ENCODE data around the gene RNF208. TPM values are rescaled to one million over a fixed set of nuclear protein-coding genes. Genes with fewer than 3 reads are reported as not detected.

Gene RNF208
- total and polyA plus RNA-seq, 2 of the 4 experiments (the other 2 are of a cell fraction) = 1.2 TPM; not detected in 1

- ChIA-PET POLR2A (ENCODE audit: unreplicated experiment) (interaction anchor here (0.6 kb wide), 1 partner anchor 10 kb away, joined by 5 read pairs; no protein-coding TSS in a partner anchor), CTCF (interaction anchor here (0.6 kb wide), 1 partner anchor 452 kb away, joined by 4 read pairs; no protein-coding TSS in a partner anchor)
- Histone ChIP-seq H3K9ac (ENCODE audit: low read depth, low read length) (no peak overlapping the region), H3K4me3 (ENCODE audit: insufficient read depth, low read depth, low read length) (no peak overlapping the region), H2AK9ac (replicated peaks; ENCODE audit: low read depth, low read length, poor library complexity) (no peak overlapping the region), H3K79me1 (ENCODE audit: low read depth in 1 of 2, low read length in 2 of 2) (peaks cover 13 to 59% of the 10 kb centered on the region in 2 experiments; a peak in 3 of 4 replicates), H2BK20ac (ENCODE audit: low read depth, low read length) (no peak overlapping the region), H4K8ac (ENCODE audit: low read depth in 2 of 2, low read length in 2 of 2) (no peak overlapping the region), H3K9me3 (ENCODE audit: control insufficient read depth, insufficient read depth, low read length) (no peaks in the 10 kb centered on the region), H4K91ac (ENCODE audit: insufficient read depth, low read depth, low read length) (no peak overlapping the region), H3K14ac (replicated peaks; ENCODE audit: low read depth, low read length) (no peak overlapping the region), H2BK120ac (ENCODE audit: low read depth, low read length) (no peak overlapping the region), H3K27ac (ENCODE audit: insufficient read depth, low read length) (no peak overlapping the region), H3K4me1 (ENCODE audit: control insufficient read depth, insufficient read depth, low read length) (peaks cover 12% of the 10 kb centered on the region), H3K23ac (ENCODE audit: low read depth, low read length) (no peak overlapping the region), H3K9me1 (ENCODE audit: insufficient read depth, low read length) (peaks cover 14% of the 10 kb centered on the region), H3K36me3 (ENCODE audit: control insufficient read depth, insufficient read depth, low read length) (peaks cover 54% of the 10 kb centered on the region), H3K27me3 (ENCODE audit: control insufficient read depth, insufficient read depth, low read length) (no peaks in the 10 kb centered on the region), H3K18ac (ENCODE audit: low read depth, low read length) (no peak overlapping the region), H3K4me2 (ENCODE audit: low read depth, low read length) (no peak overlapping the region), H3K56ac (ENCODE audit: extremely low read depth, insufficient read depth, low read length) (no peak overlapping the region), H4K5ac (ENCODE audit: low read depth, low read length) (no peak overlapping the region), H2AFZ (replicated peaks; ENCODE audit: low read length, poor library complexity) (no peak overlapping the region), H4K20me1 (ENCODE audit: insufficient read depth, low read length) (peaks cover 31% of the 10 kb centered on the region), H2AK5ac (ENCODE audit: low read depth, low read length) (no peak overlapping the region), H2BK15ac (ENCODE audit: low read depth, low read length) (no peak overlapping the region), H2BK5ac (ENCODE audit: low read depth, low read length, poor library complexity, severe bottlenecking) (no peak overlapping the region), H3K4ac (ENCODE audit: low read depth, low read length) (no peak overlapping the region)
- intact Hi-C loops (cut with micrococcal nuclease) = no loop called here
- DNase-seq (no peak), ATAC-seq (ENCODE audit: low read depth) (no peak)
- in situ Hi-C loops (cut with MboI; ENCODE audit: low sequenced_read_pairs) = no loop called here
- no TSS peak for BruUV-seq (replicated peaks)
- TF ChIP-seq MAFK (IDR thresholded peaks at IDR 0.05; ENCODE audit: low read depth, low read length) = no peak
- dilution Hi-C loops (cut with HindIII; ENCODE audit: low sequenced_read_pairs, unreplicated experiment) = no loop called here
- WGBS, 2 experiments (ENCODE audit: extremely low coverage in 2 of 2, insufficient read length in 1 of 2) = 94% methylated on average over 14 of the region's 34 CpGs; no CpG with 5 or more reads in 1 of the 2 experiments
Measured at GRCh38 chr9:137266585-137267453, 44.8 kb upstream of the RNF208 start.
